NCI-H345 treated with DMSO at 0.1 percent for 48 hours (cell line): ENCODE data around the gene PLD5.
"Not testable (repeated sequence)": the region's sequence is repeated elsewhere in the genome, so short reads cannot be mapped to it uniquely, and the experiment has no call there.

Source experiments
- DNase-seq: peaks from one replicate; lab custom pipeline; 2025; ENCODE audit not compliant: unreplicated experiment; lab: John Stamatoyannopoulos, UW

The PLD5 gene

DNA sequence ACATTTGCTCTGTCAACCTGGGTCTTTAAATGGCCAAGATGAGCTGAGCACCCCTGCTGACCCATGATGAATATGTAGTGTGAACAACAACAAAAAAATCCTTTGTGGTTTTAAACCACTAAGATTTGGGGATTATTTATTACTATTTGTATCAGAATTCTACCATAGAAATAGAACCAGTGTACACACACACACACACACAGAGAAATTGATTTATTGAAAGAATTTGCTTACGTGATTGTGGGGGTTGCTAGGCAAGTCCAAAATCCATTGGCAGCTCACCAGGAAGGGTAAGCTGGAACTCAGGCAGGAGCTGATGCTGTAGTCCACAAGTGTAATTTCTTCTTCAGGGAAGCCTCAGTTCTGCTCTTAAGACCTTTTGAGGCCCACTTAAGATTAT is 443.1 kb downstream of the PLD5 start:
- no peak for DNase-seq

DNA sequence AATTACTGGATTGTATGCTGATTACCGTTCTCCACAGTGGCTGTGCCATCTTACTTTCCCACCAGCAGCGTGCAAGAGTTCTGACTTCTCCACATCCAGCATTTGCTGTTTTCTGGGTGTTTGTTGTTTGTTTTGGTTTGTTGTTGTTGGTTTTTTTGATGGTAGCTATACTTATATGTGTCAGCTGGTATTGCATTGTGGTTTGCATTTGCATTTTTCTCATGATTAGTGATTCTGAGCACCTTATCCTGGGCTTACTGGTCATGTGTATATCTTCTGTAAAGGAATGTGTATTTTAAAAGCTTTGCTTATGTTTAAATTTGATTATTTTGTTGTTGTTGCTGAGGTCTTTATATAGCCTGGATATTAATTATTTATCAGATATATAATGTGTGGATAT is 458.7 kb downstream of the PLD5 start:
- no peak for DNase-seq

- DNase-seq: no peak
These were observed 462.2 kb downstream of the PLD5 start for GRCh38 chr1:242062271-242062670.

DNA sequence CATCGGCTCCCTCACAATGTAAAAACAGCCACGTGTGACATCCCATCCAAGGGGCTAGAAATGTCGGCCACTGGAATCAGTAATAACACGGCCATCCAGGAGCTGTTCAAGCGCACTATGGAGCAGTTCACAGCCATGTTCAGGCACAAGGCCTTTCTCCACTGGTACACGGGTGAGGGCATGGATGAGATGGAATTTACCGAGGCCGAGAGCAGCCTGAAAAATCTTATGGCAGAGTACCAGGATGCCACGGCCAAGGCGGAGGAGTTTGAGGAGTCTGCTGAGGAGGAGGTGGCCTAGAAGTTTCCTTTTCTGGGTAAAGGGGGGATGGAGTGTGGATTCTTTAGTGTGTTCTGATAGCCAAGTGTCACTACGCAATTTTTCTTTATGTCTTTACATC is 464.5 kb downstream of the PLD5 start:
- no peak for DNase-seq

DNA sequence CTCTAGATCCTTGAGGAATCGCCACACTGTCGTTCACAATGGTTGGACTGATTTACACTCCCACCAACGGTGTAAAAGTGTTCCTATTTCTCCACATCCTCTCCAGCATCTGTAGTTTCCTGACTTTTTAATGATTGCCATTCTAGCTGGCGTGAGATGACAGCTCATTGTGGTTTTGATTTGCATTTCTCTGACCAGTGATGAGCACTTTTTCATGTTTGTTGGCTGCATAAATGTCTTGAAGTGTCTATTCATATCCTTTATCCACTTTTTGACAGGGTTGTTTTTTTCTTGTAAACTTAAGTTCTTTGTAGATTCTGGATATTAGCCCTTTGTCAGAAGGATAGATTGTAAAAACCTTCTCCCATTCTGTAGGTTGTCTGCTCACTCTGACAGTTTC is 465.9 kb downstream of the PLD5 start:
- DNase-seq: not testable (repeated sequence)

DNA sequence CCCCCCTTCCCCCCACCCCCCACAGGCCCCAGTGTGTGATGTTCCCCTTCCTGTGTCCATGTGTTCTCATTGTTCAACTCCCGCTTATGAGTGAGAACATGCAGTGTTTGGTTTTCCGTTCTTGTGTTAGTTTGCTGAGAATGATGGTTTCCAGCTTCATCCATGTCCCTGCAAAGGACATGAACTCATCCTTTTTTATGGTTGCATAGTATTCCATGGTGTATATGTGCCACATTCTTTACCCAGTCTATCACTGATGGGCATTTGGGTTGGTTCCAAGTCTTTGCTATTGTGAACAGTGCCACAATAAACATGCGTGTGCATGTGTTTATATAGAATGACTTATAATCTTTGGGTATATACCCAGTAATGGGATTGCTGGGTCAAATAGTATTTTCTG is 466.3 kb downstream of the PLD5 start:
- not testable (repeated sequence) for DNase-seq

DNA sequence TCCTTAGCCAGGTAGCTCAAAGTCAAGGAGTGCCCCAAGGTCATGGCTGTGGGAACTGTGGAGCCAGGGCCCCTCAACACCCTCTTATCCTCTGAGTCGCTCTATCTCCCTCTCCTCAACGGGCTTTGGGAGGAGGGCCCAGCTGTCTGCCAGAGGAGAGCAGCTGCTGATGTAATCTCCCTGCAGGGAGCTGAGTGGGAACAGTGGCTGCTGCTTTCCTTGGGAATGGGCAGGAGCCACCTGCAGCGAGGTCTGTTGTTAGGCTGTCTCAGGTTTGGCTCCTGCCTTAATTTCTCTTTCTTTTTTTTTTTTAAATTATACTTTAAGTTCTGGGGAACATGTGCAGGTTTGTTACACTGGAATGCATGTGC is 466.8 kb downstream of the PLD5 start:
- no peak for DNase-seq

GRCh38 chr1:242056988-242057744 is 467.3 kb downstream of the PLD5 start:
- DNase-seq: no peak

DNA sequence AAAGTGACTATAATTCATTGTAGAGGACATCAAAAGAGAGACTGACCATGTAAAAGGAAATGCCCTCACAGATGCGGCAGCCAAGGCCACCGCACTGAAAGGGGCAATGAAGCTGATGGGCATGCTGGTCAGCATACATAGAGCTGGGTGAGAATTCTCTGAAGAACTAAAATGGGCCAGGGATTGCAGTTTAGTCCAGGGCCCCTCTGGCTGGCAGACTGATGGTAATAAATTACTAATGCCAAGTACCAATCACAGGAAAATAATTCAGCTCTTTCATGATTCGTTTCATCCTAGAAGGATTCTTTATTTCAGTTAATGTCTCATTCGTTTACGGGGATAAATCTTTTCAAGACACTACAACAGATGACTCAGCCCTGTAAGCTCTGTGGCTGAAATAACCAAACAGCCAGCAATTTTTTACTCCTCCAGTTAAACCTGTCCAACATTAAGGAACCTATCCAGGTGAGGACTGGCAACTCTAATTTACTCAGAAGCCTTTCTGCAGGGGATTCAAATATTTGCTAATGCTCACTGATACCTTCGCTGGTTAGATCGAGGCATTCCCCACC is 468.7 kb downstream of the PLD5 start:
- no peak for DNase-seq

- no peak for DNase-seq
These were observed 481.3 kb downstream of the PLD5 start for GRCh38 chr1:242043165-242043564.

DNA sequence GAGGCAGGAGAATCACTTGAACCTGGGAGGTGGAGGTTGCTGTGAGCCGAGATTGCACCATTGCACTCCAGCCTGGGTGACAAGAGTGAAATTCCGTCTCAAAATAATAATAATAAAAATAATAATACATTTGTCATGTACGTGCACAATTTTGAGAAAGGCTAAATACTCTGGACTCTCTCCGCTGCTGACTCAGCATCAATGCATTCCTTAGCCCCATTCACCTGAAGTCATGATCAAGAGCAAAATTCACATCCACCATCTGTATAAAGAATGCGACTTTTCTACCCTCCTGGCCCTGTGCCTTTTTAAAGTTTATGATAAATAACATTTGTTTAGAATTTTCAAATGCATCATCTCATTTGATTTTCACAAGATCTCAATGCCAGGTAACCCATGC is 490.1 kb downstream of the PLD5 start:
- no peak for DNase-seq

DNA sequence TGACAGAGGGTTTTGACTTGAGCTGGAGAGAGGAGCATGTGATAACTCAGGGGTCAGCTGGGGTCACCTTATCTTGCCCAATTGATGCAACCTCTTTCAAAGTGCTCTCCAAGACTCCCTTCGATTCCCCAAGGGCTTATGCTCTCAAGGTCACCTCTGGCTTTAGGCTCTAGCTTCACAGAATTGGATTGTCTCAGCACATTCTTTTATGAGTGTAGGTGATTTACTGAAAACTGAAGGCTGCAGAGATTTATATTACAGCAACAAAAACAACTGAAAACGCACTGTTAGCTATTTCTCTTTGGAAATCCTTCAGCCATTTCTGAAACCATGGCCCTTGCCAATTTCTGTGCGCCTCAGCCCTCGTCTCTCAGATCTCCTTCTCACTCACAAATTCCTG is 491.1 kb downstream of the PLD5 start:
- DNase-seq: no peak
